Measurements from ENCODE around the gene TSPOAP1. TPM values are rescaled to one million over a fixed set of nuclear protein-coding genes. Genes with fewer than 3 reads are reported as not detected.

The TSPOAP1 gene
- total RNA-seq, 2 experiments from 2014 or later, result 21.1 to 24.1 TPM

DNA sequence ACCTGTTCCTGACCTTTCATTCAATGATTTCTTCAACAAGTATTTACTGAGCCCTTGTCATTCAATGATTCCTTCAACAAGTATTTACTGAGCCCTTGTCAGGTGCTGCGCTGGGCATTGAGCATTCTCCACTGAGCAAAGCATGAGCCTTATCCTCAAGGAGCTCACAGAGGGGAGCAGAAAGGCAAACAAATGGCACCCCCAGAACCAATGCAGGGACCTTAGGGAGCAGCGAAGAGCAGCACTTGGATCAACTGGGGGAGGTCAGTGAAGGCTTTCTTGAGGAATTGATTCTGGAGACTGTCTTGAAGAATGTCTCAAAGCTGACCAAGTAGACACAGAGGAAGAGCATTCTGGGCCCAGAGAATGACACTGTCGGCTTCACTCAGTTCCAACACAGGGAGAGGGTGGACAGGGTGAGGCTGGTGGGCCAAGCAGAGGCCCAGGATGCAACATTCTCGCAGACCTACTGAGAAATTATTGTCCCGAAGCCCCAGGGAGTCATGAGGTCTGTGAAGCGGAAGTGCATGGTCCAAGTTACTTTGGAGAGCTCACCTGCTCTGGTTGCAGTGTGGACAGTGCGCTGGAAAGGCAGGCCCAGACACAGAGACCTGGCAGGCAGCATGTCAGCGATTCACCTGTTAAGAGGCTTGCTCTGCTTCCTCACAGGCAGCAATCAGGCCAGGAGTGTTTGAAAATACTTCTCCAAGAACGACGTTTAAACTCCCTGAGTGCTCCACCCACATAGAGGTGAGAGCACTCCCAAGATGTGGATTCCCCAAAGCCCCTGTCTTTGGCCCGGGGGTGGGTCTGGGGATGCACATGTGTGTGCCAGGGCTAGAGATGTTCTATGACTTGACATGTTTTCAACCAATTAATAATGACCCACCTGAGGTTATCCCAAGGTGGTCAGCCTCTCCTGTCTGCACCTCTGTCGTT, 44.7 kb downstream of the TSPOAP1 start:
- TF ChIP-seq, protein P1, sequence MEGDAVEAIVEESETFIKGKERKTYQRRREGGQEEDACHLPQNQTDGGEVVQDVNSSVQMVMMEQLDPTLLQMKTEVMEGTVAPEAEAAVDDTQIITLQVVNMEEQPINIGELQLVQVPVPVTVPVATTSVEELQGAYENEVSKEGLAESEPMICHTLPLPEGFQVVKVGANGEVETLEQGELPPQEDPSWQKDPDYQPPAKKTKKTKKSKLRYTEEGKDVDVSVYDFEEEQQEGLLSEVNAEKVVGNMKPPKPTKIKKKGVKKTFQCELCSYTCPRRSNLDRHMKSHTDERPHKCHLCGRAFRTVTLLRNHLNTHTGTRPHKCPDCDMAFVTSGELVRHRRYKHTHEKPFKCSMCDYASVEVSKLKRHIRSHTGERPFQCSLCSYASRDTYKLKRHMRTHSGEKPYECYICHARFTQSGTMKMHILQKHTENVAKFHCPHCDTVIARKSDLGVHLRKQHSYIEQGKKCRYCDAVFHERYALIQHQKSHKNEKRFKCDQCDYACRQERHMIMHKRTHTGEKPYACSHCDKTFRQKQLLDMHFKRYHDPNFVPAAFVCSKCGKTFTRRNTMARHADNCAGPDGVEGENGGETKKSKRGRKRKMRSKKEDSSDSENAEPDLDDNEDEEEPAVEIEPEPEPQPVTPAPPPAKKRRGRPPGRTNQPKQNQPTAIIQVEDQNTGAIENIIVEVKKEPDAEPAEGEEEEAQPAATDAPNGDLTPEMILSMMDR (IDR thresholded peaks at IDR 0.05), result no peak
- CTCF ChIA-PET, result interaction anchor here (1.6 kb wide), 1 partner anchor 20 kb away, joined by 5 read pairs; no protein-coding TSS in a partner anchor
- Mint-ChIP-seq H3K36me3 (ENCODE audit: low read depth) (no peaks in the 10 kb centered on the region), H3K27me3 (peaks cover 12% of the 10 kb centered on the region), H3K27ac (no peak overlapping the region), H3K9me3 (no peaks in the 10 kb centered on the region), H3K4me3 (no peak overlapping the region), H3K4me1 (ENCODE audit: low read depth) (peaks cover 7% of the 10 kb centered on the region)
- no peak for ATAC-seq
- intact Hi-C loops (cut with micrococcal nuclease), result no loop called here
- no peak for DNase-seq
- POLR2A ChIA-PET, result interaction anchor here (1.0 kb wide), 1 partner anchor 506 kb away, joined by 3 read pairs; no protein-coding TSS in a partner anchor

- intact Hi-C loops (cut with micrococcal nuclease), result no loop called here
- CTCF ChIA-PET, result interaction anchor here (0.8 kb wide), 1 partner anchor 82 kb away, joined by 3 read pairs; no protein-coding TSS in a partner anchor
- TF ChIP-seq, protein P1 (IDR thresholded peaks at IDR 0.05), result no peak
- POLR2A ChIA-PET, result no interaction called here
- Mint-ChIP-seq H3K27ac (no peak overlapping the region), H3K4me3 (no peak overlapping the region), H3K4me1 (ENCODE audit: low read depth) (peaks cover 7% of the 10 kb centered on the region), H3K27me3 (peaks cover 17% of the 10 kb centered on the region), H3K9me3 (no peaks in the 10 kb centered on the region), H3K36me3 (ENCODE audit: low read depth) (no peaks in the 10 kb centered on the region)
- DNase-seq (no peak), ATAC-seq (no peak)
These were observed 46.2 kb downstream of the TSPOAP1 start for GRCh38 chr17:58282442-58282841.

- DNase-seq (no peak), ATAC-seq (no peak)
- Mint-ChIP-seq H3K9me3 (no peaks in the 10 kb centered on the region), H3K36me3 (ENCODE audit: low read depth) (no peaks in the 10 kb centered on the region), H3K4me3 (no peak overlapping the region), H3K27me3 (peaks cover 16% of the 10 kb centered on the region), H3K4me1 (ENCODE audit: low read depth) (peaks cover 7% of the 10 kb centered on the region), H3K27ac (no peak overlapping the region)
- ChIA-PET POLR2A (interaction anchor here (0.6 kb wide), 1 partner anchor 35 kb away, joined by 4 read pairs; no protein-coding TSS in a partner anchor), CTCF (interaction anchor here (2.1 kb wide), 1 partner anchor 24 kb away, joined by 8 read pairs; no protein-coding TSS in a partner anchor)
- TF ChIP-seq, protein P1 (IDR thresholded peaks at IDR 0.05), result no peak
- intact Hi-C loops (cut with micrococcal nuclease), result no loop called here
These were observed 47.0 kb downstream of the TSPOAP1 start for GRCh38 chr17:58281511-58282011.

GRCh38 chr17:58280480-58281217, 47.9 kb downstream of the TSPOAP1 start, which contains the start of gene MPO:
TSS of gene MPO (minus strand) at chr17:58280935. CDS start at chr17:58280758, 177 bp downstream.
- Mint-ChIP-seq H3K27me3 (peaks cover 16% of the 10 kb centered on the region), H3K36me3 (ENCODE audit: low read depth) (no peaks in the 10 kb centered on the region), H3K4me1 (ENCODE audit: low read depth) (peaks cover 7% of the 10 kb centered on the region), H3K4me3 (no peak within 1 kb of the TSS), H3K9me3 (no peaks in the 10 kb centered on the region), H3K27ac (no peak within 1 kb of the TSS)
- ChIA-PET POLR2A (interaction anchor here (1.1 kb wide), 1 partner anchor 23 kb away, joined by 3 read pairs; no protein-coding TSS in a partner anchor), CTCF (interaction anchor here (0.8 to 2.1 kb wide), 4 partner anchors 8 to 81 kb away, joined by 3 to 8 read pairs (median 4); no protein-coding TSS in a partner anchor)
- DNase-seq, result no peak
- intact Hi-C loops (cut with micrococcal nuclease), result no loop called here
- TF ChIP-seq, protein P1 (IDR thresholded peaks at IDR 0.05), result no peak
- ATAC-seq, result no peak
